Left lung (tissue), 10 donors: ENCODE results near the gene DGKD. TPM values are rescaled to one million over a fixed set of nuclear protein-coding genes. Genes with fewer than 3 reads are reported as not detected.

Experiments used
- ATAC-seq: fragments of 200-7000 bp; cut with Tn5 transposase; one replicate; pipeline ENCODE4 v1.9.1; 2020; ENCODE audit warnings: moderate library complexity
- DNase-seq, 4 donors: peaks; one replicate each; pipeline ENCODE4 v3.0.0-alpha.2; 2013 to 2020
- H3K27ac ChIP-seq, 2 donors: fragments of 200-600 bp; sonication (generic) in 1 of 2; one replicate each; pipeline versions ENCODE4 v1.5.0 to v1.8.0; 2020 to 2021
- H3K27me3 ChIP-seq, 2 donors: fragments of 200-600 bp; sonication (generic) in 1 of 2; one replicate each; pipeline versions ENCODE4 v1.5.0 to v1.8.0; 2020 to 2021
- H3K36me3 ChIP-seq, 2 donors: fragments of 200-600 bp; sonication (generic) in 1 of 2; one replicate each; pipeline versions ENCODE4 v1.5.0 to v1.8.0; 2020 to 2021
- H3K4me1 ChIP-seq, 2 donors: fragments of 200-600 bp; one replicate each; pipeline ENCODE4 v1.8.0; 2021
- H3K4me3 ChIP-seq, 2 donors: fragments of 200-600 bp; sonication (generic) in 1 of 2; one replicate each; pipeline versions ENCODE4 v1.5.0 to v1.8.0; 2020 to 2021; ENCODE audit warnings: mild to moderate bottlenecking in 1 of 2
- H3K9me3 ChIP-seq, 2 donors: fragments of 200-600 bp; sonication (generic) in 1 of 2; one replicate each; pipeline versions ENCODE4 v1.5.0 to v1.8.0; 2020 to 2021
- CTCF ChIP-seq, 2 donors: fragments of 200-600 bp; sonication (generic) in 1 of 2; IDR thresholded peaks; one replicate each; pipeline versions ENCODE4 v1.5.0 to v1.8.0; 2021; ENCODE audit warnings: antibody characterized with exemption in 2 of 2
- intact Hi-C, 2 donors: fragments of 100-400 bp; cut with DNase I; formaldehyde crosslinking; loops; one replicate each; pipeline versions ENCODE4 v1.11.2 to v1.14.2; 2022
- polyA plus RNA-seq, 6 donors: library from polyadenylated mRNA; unstranded; fragments of 120-200 nt; gene quantifications; one replicate each; pipeline ENCODE4 v1.2.1, GENCODE V29; 2013; ENCODE audit not compliant: insufficient read length in 6 of 6
- total RNA-seq, 2 donors: library from RNA; stranded (reverse); fragmentation: NEBNext Ultra II Directional; extraction: Animal tissue kit (Norgen Biotek cat#: 25700); gene quantifications; one replicate each; pipeline ENCODE4 v1.2.1, GENCODE V29; 2021
- donor health status: DM: no; HTN: yes; CAD: no.
- donor health status: DM: no; HTN: no; CAD: no.

DGKD gene
- total and polyA plus RNA-seq, 8 donors: 22.9 to 98.0 (median 32.6) TPM

- Histone ChIP-seq H3K27me3 (no peaks in the 10 kb centered on the region), H3K36me3 (peaks cover 0 to 97% of the 10 kb centered on the region in 2 donors), H3K27ac (no peak overlapping the region), H3K9me3 (no peaks in the 10 kb centered on the region), H3K4me1 (no peaks in the 10 kb centered on the region), H3K4me3 (no peak overlapping the region)
- TF ChIP-seq CTCF (IDR thresholded peaks at IDR 0.05): no peak
- DNase-seq (peak in 2 of 4 donors; percentile 30 to 59), ATAC-seq (no peak)
- intact Hi-C loops: no loop called here
These were observed 113.9 kb downstream of the DGKD start for GRCh38 chr2:233468047-233468740.

- H3K4me1 ChIP-seq: no peaks in the 10 kb centered on the region
- no peak for TF ChIP-seq CTCF (IDR thresholded peaks at IDR 0.05)
- H3K36me3 ChIP-seq: peaks cover 0 to 96% of the 10 kb centered on the region in 2 donors
- DNase-seq (peak in 2 of 4 donors; percentile 24 to 37), ATAC-seq (no peak)
- no peak overlapping the region for H3K27ac ChIP-seq
- no peaks in the 10 kb centered on the region for H3K27me3 ChIP-seq
- H3K4me3 ChIP-seq: no peak overlapping the region
- intact Hi-C loops: no loop called here
- H3K9me3 ChIP-seq: no peaks in the 10 kb centered on the region
These were observed 114.4 kb downstream of the DGKD start for GRCh38 chr2:233468741-233469110.

- no peaks in the 10 kb centered on the region for H3K4me1 ChIP-seq
- intact Hi-C loops: no loop called here
- peaks cover 0 to 89% of the 10 kb centered on the region in 2 donors for H3K36me3 ChIP-seq
- H3K27ac ChIP-seq: peak overlapping the region in 1 of 2 donors; percentile 65
- no peak overlapping the region for H3K4me3 ChIP-seq
- DNase-seq (peak in 2 of 4 donors; percentile 25 to 80), ATAC-seq (no peak)
- TF ChIP-seq CTCF (IDR thresholded peaks at IDR 0.05): no peak
- H3K27me3 ChIP-seq: no peaks in the 10 kb centered on the region
- H3K9me3 ChIP-seq: no peaks in the 10 kb centered on the region
These were observed 115.1 kb downstream of the DGKD start for GRCh38 chr2:233469261-233470010.

GRCh38 chr2:233470011-233470687, 115.9 kb downstream of the DGKD start:
- peak; percentile 64 for ATAC-seq
- intact Hi-C loops: no loop called here
- H3K27ac ChIP-seq: peak overlapping the region in 1 of 2 donors; percentile 65

More at GRCh38 chr2:233470011-233470687, 115.9 kb downstream of the DGKD start:
- TF ChIP-seq CTCF (IDR thresholded peaks at IDR 0.05): no peak
- Histone ChIP-seq H3K4me1 (no peaks in the 10 kb centered on the region), H3K36me3 (peaks cover 0 to 82% of the 10 kb centered on the region in 2 donors), H3K27me3 (no peaks in the 10 kb centered on the region), H3K4me3 (no peak overlapping the region), H3K9me3 (no peaks in the 10 kb centered on the region)
- DNase-seq: peak; percentile 63 to 87 (median 65)
